HUES64 (cell line): ENCODE results near the gene NRARP.
"Not testable (repeated sequence)": the region's sequence is repeated elsewhere in the genome, so short reads cannot be mapped to it uniquely, and the experiment has no call there.

Source experiments
- H3K27ac ChIP-seq: 2 replicates; pipeline ENCODE4 v1.7.0; 2013; ENCODE audit warnings: low read depth, low read length, inconsistent platforms
- H3K27me3 ChIP-seq: 2 replicates; pipeline ENCODE4 v1.6.1; 2013; ENCODE audit warnings: mild to moderate bottlenecking, low read length; ENCODE audit not compliant: insufficient read depth
- H3K36me3 ChIP-seq: 2 replicates; pipeline ENCODE4 v1.6.1; 2013; ENCODE audit warnings: mild to moderate bottlenecking, low read length; ENCODE audit not compliant: insufficient read depth
- H3K4me1 ChIP-seq: 2 replicates; pipeline ENCODE4 v1.6.1; 2013; ENCODE audit warnings: mild to moderate bottlenecking, low read length, moderate library complexity; ENCODE audit not compliant: insufficient read depth
- H3K4me3 ChIP-seq: 2 replicates; pipeline ENCODE4 v1.5.1; 2013; ENCODE audit warnings: mild to moderate bottlenecking, low read length, moderate library complexity
- H3K9ac ChIP-seq: 2 replicates; pipeline ENCODE4 v1.6.1; 2013; ENCODE audit warnings: mild to moderate bottlenecking, low read depth, low read length
- H3K9me3 ChIP-seq: 2 replicates; pipeline ENCODE4 v1.6.1; 2013; ENCODE audit warnings: low read depth, low read length; ENCODE audit not compliant: insufficient read depth
- WGBS: fragments of 150-250, 120-280 bp; methylation state at CpG from one replicate; pipeline ENCODE4 v1.1.7; 2013; ENCODE audit warnings: missing lambda C conversion rate; 5-methylcytosine and 5-hydroxymethylcytosine counted together

Gene NRARP

DNA sequence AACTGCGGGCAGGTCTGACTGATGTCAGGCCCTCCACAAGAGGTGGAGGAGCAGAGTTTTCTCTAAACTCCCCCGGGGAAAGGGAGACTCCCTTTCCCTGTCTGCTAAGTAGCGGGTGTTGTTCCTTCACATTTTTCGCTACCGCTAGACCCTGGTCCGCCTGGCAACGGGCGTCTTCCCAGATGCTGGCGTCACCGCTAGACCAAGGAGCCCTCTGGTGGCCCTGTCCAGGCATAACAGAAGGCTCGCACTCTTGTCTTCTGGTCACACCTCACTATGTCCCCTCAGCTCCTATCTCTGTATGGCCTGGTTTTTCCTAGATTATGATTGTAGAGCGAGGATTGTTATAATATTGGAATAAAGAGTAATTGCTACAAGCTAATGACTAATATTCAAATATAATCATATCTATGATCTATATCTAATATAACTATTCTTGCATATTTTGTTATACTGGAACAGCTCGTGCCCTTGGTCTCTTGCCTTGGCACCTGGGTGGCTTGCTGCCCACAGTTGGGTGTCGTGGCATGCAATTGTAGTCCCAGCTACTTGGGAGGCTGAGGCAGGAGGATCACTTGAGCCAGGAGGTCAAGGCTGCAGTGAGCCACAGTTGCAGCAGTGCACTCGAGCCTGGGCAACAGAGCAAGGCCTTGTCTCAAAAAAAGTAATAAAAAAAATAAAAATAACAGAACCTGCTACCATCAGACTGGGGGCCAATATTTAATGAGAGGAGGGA lies 39.7 kb downstream of the NRARP start:
- H3K27me3 ChIP-seq, H3K27ac ChIP-seq, H3K4me3 ChIP-seq, H3K9ac ChIP-seq, H3K9me3 ChIP-seq, H3K4me1 ChIP-seq: not testable (repeated sequence)
- WGBS = 38% methylated on average over 12 of the region's 15 CpGs
- H3K36me3 ChIP-seq = peaks cover 49% of the 10 kb centered on the region

- Histone ChIP-seq H3K36me3 (peaks cover 25% of the 10 kb centered on the region), H3K27me3 (no peaks in the 10 kb centered on the region), H3K4me1 (peaks cover 5% of the 10 kb centered on the region; the same call in 1 of the 2 replicates), H3K9ac (no peak overlapping the region), H3K4me3 (0 out of 2 replicates have a peak overlapping the region, but pooled peaks have one; percentile 93), H3K9me3 (no peaks in the 10 kb centered on the region), H3K27ac (no peak overlapping the region)
- WGBS = 95% methylated on average over 15 of the region's 15 CpGs
These were observed 45.2 kb downstream of the NRARP start for GRCh38 chr9:137256856-137257255.

GRCh38 chr9:137256362-137256761 lies 45.7 kb downstream of the NRARP start:
- H3K9ac ChIP-seq = no peak overlapping the region
- H3K36me3 ChIP-seq = peaks cover 25% of the 10 kb centered on the region
- no peak overlapping the region for H3K27ac ChIP-seq
- peak overlapping the region; percentile 93 for H3K4me3 ChIP-seq
- H3K27me3 ChIP-seq = no peaks in the 10 kb centered on the region
- WGBS = 93% methylated on average over 15 of the region's 15 CpGs
- no peaks in the 10 kb centered on the region for H3K9me3 ChIP-seq
- H3K4me1 ChIP-seq = peaks cover 5% of the 10 kb centered on the region; the same call in 1 of the 2 replicates

DNA sequence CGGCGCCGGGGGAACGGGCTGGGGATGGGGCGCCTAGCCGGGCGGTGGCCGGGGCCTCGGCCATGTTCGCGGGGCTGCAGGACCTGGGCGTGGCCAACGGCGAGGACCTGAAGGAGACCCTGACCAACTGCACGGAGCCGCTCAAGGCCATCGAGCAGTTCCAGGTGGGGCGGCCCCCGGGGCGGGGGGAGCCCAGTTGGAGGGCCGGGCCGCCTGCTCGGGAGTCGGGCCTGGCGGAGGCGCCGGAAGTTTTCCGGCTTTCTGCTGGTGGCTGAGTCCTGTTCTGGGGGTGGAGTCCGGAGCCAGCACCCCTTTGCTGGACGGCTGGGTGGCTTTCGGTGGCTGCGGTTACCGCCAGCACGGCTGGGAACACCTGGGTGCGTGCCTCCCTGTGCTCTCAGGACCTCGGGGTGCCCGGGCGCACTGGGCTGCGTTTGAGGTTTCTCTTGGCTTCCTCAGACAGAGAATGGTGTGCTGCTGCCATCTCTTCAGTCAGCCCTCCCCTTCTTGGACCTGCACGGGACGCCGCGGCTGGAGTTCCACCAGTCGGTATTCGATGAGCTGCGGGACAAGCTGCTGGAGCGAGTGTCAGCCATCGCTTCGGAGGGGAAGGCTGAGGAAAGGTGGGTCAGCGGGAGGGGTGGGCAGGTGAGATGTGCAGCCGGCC lies 46.5 kb downstream of the NRARP start:
- 4% methylated on average over 51 of the region's 51 CpGs for WGBS
- Histone ChIP-seq H3K9me3 (no peaks in the 10 kb centered on the region), H3K27ac (0 out of 2 replicates have a peak overlapping the region, but pooled peaks have one; percentile 45), H3K36me3 (peaks cover 25% of the 10 kb centered on the region), H3K4me3 (peak overlapping the region; percentile 93), H3K27me3 (no peaks in the 10 kb centered on the region), H3K9ac (peak overlapping the region; percentile 88), H3K4me1 (peaks cover 5% of the 10 kb centered on the region; the same call in 1 of the 2 replicates)

DNA sequence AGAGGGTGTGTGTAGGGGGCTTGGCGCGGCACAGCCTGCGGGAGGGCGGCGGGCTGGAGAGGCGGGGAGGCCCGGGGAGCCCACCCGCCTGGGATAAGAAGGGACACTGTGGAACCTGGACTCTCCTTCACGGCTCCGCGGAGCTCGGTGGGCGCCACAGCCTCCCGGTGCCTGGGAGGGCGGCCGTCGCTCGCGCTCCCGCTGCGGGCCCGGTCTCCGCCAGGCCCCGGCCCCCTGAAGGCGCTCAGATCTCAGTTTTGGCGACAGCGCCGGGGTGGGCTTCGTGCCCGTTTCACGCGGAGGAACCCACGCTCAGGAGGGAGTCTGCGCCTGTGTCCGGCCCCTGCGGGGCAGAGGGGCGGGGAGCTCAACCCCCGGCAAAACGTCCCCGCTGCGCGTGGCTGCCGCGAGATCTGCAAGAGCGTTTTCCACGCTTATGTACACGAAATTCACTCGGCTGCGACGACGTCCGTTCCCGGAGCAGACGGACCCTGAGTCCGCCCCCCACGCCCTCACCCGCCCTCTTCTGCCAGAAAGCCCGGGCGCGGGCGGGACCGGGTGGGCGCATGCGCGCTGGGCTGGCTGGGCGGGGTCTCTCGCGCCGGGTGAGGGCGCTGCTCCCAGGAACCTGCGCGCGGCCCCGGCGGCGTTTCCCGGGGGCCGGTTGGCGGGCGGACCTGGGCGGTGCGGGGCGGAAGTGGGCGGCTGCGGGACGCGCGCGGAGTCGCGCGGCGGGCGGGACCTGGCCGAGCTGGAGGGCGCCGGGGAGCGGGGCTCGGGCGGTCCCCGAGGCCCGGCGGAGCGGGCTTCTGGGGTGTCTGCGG lies 47.2 kb downstream of the NRARP start, which contains the start of gene NELFB:
Gene NELFB (plus strand): TSS at position 704 of the 824 bp plus-strand sequence.
- no peaks in the 10 kb centered on the region for H3K9me3 ChIP-seq
- peaks cover 5% of the 10 kb centered on the region; the same call in 1 of the 2 replicates for H3K4me1 ChIP-seq
- H3K9ac ChIP-seq = peak within 1 kb of the TSS; percentile 88
- peak within 1 kb of the TSS; percentile 45; the same call in 1 of the 2 replicates for H3K27ac ChIP-seq
- H3K4me3 ChIP-seq = peak within 1 kb of the TSS; percentile 93
- peaks cover 25% of the 10 kb centered on the region for H3K36me3 ChIP-seq
- no peaks in the 10 kb centered on the region; the same call in 1 of the 2 replicates for H3K27me3 ChIP-seq
- 1% methylated on average over 105 of the region's 105 CpGs for WGBS

DNA sequence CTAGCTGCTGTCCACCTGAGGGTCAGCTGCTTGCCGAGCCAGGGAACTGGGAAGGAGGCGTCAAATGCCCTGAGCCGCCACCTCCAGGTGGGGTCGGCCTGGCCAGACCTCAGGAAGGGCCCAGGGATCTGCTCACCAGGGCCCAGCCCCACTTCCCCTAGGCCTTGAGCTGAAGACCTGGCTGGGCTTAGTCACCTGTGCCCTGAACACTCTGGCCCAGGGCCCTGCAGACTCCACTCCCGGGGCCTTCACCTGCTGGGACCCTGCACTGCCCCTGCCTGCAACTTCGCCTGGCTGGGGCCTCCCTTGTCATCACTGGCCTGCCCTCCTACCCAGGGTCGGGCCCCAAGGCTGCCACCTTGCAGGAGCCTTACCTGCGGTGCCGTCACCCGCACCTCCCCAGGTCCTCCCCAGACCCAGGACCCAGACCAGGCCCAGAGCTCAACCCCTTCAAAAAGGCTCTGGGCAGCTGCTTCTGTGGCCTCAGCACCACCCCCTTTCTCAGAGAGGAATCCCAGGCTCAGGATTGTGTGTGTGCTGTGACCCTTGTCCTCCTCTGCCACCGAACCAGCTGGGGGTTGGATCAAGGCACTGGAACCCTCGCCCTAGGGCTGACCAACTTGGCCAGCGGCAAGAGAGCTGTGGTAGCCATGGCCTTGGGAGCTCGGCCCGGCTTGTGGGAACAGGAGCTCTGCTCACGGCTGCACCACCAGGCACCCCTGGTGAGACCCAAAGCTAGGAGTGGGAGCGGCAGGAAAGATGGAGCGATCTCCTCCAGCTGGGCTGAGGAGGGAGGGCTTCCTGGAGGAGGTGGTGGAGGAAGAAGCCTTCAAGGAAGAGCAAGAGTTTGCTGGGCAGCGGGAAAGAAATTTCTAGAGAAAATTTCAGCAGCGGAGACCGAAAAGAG lies 48.1 kb downstream of the NRARP start:
- Histone ChIP-seq H3K36me3 (peaks cover 20% of the 10 kb centered on the region), H3K9me3 (no peaks in the 10 kb centered on the region), H3K4me3 (peak overlapping the region; percentile 93), H3K27ac (no peak overlapping the region), H3K4me1 (peaks cover 5% of the 10 kb centered on the region; the same call in 1 of the 2 replicates), H3K27me3 (no peaks in the 10 kb centered on the region; the same call in 1 of the 2 replicates), H3K9ac (peak overlapping the region; percentile 84; the same call in 1 of the 2 replicates)
- WGBS = 56% methylated on average over 21 of the region's 21 CpGs

GRCh38 chr9:137252555-137253506 lies 49.2 kb downstream of the NRARP start:
- WGBS = 75% methylated on average over 35 of the region's 35 CpGs
- H3K9ac ChIP-seq = no peak overlapping the region
- no peak overlapping the region for H3K4me3 ChIP-seq
- H3K4me1 ChIP-seq = peaks cover 5% of the 10 kb centered on the region; the same call in 1 of the 2 replicates
- H3K27me3 ChIP-seq = no peaks in the 10 kb centered on the region; the same call in 1 of the 2 replicates
- no peak overlapping the region for H3K27ac ChIP-seq
- H3K36me3 ChIP-seq = peaks cover 9% of the 10 kb centered on the region
- H3K9me3 ChIP-seq = no peaks in the 10 kb centered on the region

- H3K9me3 ChIP-seq = no peaks in the 10 kb centered on the region
- WGBS = 91% methylated on average over 21 of the region's 22 CpGs
- H3K4me1 ChIP-seq = peaks cover 5% of the 10 kb centered on the region; the same call in 1 of the 2 replicates
- H3K27ac ChIP-seq = no peak overlapping the region
- peaks cover 3% of the 10 kb centered on the region for H3K36me3 ChIP-seq
- H3K27me3 ChIP-seq = no peaks in the 10 kb centered on the region; the same call in 1 of the 2 replicates
- no peak overlapping the region for H3K4me3 ChIP-seq
- no peak overlapping the region for H3K9ac ChIP-seq
These were observed 50.4 kb downstream of the NRARP start for GRCh38 chr9:137251490-137252268.

DNA sequence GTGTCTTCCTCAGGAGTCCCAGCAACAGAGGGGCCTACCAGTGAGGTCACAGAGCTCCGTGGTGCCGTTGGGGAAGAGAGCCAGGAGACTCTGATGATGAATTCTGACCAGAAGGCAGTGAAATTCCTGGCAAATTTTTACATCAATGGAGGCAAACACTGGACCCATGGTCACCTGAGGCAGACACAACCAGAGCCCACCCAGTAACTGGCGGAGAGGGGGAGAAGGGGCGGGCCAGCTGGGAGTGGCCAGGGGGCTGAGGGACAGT lies 50.9 kb downstream of the NRARP start, which contains the start of gene STPG3:
Gene STPG3 (plus strand): TSS at position 93 of the 268 bp plus-strand sequence. CDS start 1 bp downstream, at position 94.
- Histone ChIP-seq H3K27me3 (no peaks in the 10 kb centered on the region; the same call in 1 of the 2 replicates), H3K36me3 (no peaks in the 10 kb centered on the region), H3K9ac (no peak within 1 kb of the TSS), H3K4me1 (peaks cover 5% of the 10 kb centered on the region; the same call in 1 of the 2 replicates), H3K27ac (no peak within 1 kb of the TSS), H3K4me3 (no peak within 1 kb of the TSS), H3K9me3 (no peaks in the 10 kb centered on the region)
- 68% methylated on average over 4 of the region's 4 CpGs for WGBS
